ENCODE data around the gene LRP1. TPM values are rescaled to one million over a fixed set of nuclear protein-coding genes. Genes with fewer than 3 reads are reported as not detected.

LRP1 gene
- total RNA-seq, 1 experiment from 2014 or later = 14.7 TPM

GRCh38 chr12:57086493-57087009 is 41.7 kb upstream of the LRP1 start:
- H3K4me2 ChIP-seq (ENCODE audit: low read length) = peak overlapping the region; percentile 100
- TSS peak; percentile 65 for BruUV-seq (replicated peaks)
- no peaks in the 10 kb centered on the region for H3K27me3 ChIP-seq (ENCODE audit: low read length)
- H3K9ac ChIP-seq (ENCODE audit: low read length) = peak overlapping the region; percentile 97
- ChIA-PET CTCF (interaction anchor here (1.9 to 2.5 kb wide), 2 partner anchors 17 to 25 kb away, joined by 5 to 17 read pairs; partner anchors contain the start of gene STAT6), POLR2A (ENCODE audit: unreplicated experiment) (no interaction called here)
- H3F3A ChIP-seq (ENCODE audit: low read length, unreplicated experiment) = peaks cover 6% of the 10 kb centered on the region
- ATAC-seq = no peak
- H2AFZ ChIP-seq (ENCODE audit: low read length) = peak overlapping the region; percentile 80
- H4K20me1 ChIP-seq (ENCODE audit: low read length) = no peaks in the 10 kb centered on the region
- no peaks in the 10 kb centered on the region for H3K9me3 ChIP-seq (ENCODE audit: low read length)
- no peaks in the 10 kb centered on the region for H3K9me2 ChIP-seq (replicated peaks; ENCODE audit: low read length)
- intact Hi-C loops (cut with micrococcal nuclease) = loop anchor here (1.0 kb wide), 1 partner anchor 7 kb away; no protein-coding TSS in a partner anchor
- H3K36me3 ChIP-seq (ENCODE audit: low read depth, low read length) = no peaks in the 10 kb centered on the region
- peak overlapping the region; percentile 82 for H3K4me3 ChIP-seq (ENCODE audit: low read length)
- peaks cover 25% of the 10 kb centered on the region for H3K4me1 ChIP-seq (ENCODE audit: insufficient read depth, low read length)
- TF ChIP-seq, protein P1, sequence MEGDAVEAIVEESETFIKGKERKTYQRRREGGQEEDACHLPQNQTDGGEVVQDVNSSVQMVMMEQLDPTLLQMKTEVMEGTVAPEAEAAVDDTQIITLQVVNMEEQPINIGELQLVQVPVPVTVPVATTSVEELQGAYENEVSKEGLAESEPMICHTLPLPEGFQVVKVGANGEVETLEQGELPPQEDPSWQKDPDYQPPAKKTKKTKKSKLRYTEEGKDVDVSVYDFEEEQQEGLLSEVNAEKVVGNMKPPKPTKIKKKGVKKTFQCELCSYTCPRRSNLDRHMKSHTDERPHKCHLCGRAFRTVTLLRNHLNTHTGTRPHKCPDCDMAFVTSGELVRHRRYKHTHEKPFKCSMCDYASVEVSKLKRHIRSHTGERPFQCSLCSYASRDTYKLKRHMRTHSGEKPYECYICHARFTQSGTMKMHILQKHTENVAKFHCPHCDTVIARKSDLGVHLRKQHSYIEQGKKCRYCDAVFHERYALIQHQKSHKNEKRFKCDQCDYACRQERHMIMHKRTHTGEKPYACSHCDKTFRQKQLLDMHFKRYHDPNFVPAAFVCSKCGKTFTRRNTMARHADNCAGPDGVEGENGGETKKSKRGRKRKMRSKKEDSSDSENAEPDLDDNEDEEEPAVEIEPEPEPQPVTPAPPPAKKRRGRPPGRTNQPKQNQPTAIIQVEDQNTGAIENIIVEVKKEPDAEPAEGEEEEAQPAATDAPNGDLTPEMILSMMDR (conservative IDR thresholded peaks at IDR 0.05; ENCODE audit: low read depth, low read length) = peak; percentile 60
- no peak for TF ChIP-seq EZH2 (IDR thresholded peaks at IDR 0.05; ENCODE audit: low read length, unreplicated experiment)
- H3K27ac ChIP-seq (ENCODE audit: low read length) = peak overlapping the region; percentile 98
- H3K79me2 ChIP-seq (ENCODE audit: low read length) = peaks cover 19% of the 10 kb centered on the region
- DNase-seq = peak; percentile 39

DNA sequence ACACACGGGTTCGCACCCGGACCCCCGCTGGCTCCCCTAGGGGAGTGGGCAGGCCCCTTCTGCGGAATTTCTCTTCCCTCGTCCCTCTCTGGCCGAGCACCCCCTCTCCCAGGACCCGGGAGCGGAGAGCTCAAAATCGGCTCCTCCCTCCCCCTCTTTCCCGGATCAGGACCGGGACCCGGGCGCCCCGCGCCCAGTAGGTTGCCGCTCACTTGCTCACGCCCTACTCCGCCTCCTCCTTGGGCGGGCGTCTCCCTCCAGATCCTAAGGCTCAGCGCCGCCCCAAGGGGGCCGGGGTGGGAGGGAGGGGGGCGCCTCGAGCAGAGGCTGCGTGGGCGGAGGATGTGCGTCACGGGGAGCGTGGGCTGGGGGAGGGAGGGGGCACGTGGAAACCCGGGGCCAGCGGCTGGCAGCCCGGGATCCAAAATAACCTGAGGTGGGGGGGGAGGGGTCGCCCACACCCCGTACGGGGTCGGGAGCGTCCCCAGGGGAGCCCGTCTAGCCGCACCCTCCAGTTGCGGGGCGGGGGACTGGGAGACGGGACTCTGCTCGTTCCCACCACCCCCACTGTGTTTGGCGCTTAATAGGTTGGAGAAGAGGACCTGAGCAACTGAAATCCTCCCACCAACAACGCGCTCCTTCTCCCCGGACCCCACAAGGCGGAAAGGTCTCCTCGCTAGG is 41.1 kb upstream of the LRP1 start:
- peak; percentile 83 for DNase-seq
- BruUV-seq (replicated peaks) = no TSS peak
- peak overlapping the region; percentile 100 for H3K4me2 ChIP-seq (ENCODE audit: low read length)
- ChIA-PET POLR2A (ENCODE audit: unreplicated experiment) (interaction anchor here (0.5 to 1.4 kb wide), 4 partner anchors 8 to 392 kb away, joined by 3 to 11 read pairs (median 6); partner anchors contain the start of genes NEMP1 and STAT6), CTCF (interaction anchor here (1.9 to 2.5 kb wide), 2 partner anchors 18 to 25 kb away, joined by 5 to 17 read pairs; partner anchors contain the start of gene STAT6)
- no peaks in the 10 kb centered on the region for H3K9me3 ChIP-seq (ENCODE audit: low read length)
- H3K36me3 ChIP-seq (ENCODE audit: low read depth, low read length) = no peaks in the 10 kb centered on the region
- H3K27ac ChIP-seq (ENCODE audit: low read length) = peak overlapping the region; percentile 98
- intact Hi-C loops (cut with micrococcal nuclease) = loop anchor here (1.0 kb wide), 1 partner anchor 8 kb away; no protein-coding TSS in a partner anchor
- H3K9me2 ChIP-seq (replicated peaks; ENCODE audit: low read length) = no peaks in the 10 kb centered on the region
- ATAC-seq = peak; percentile 42
- no peaks in the 10 kb centered on the region for H4K20me1 ChIP-seq (ENCODE audit: low read length)
- H3K4me1 ChIP-seq (ENCODE audit: insufficient read depth, low read length) = peaks cover 25% of the 10 kb centered on the region
- no peak for TF ChIP-seq EZH2 (IDR thresholded peaks at IDR 0.05; ENCODE audit: low read length, unreplicated experiment)
- TF ChIP-seq EZH2phosphoT487 (IDR thresholded peaks at IDR 0.05; ENCODE audit: borderline replicate concordance, low read length) = no peak
- TF ChIP-seq, protein P1 (conservative IDR thresholded peaks at IDR 0.05; ENCODE audit: low read depth, low read length) = no peak
- H3F3A ChIP-seq (ENCODE audit: low read length, unreplicated experiment) = peaks cover 6% of the 10 kb centered on the region
- H3K9ac ChIP-seq (ENCODE audit: low read length) = peak overlapping the region; percentile 97
- peak overlapping the region; percentile 80 for H2AFZ ChIP-seq (ENCODE audit: low read length)
- H3K79me2 ChIP-seq (ENCODE audit: low read length) = peaks cover 19% of the 10 kb centered on the region
- no peaks in the 10 kb centered on the region for H3K27me3 ChIP-seq (ENCODE audit: low read length)
- peak overlapping the region; percentile 82 for H3K4me3 ChIP-seq (ENCODE audit: low read length)
